Measurements from ENCODE around the gene PPP6C.

The PPP6C gene

GRCh38 chr9:125099816-125100215 is 89.8 kb downstream of the PPP6C start:
- in situ Hi-C loops (cut with MboI; ENCODE audit: low sequenced_read_pairs), result no loop called here
